B cell (primary cell): ENCODE data around the gene UNC5B. TPM values are rescaled to one million over a fixed set of nuclear protein-coding genes. Genes with fewer than 3 reads are reported as not detected.

Source experiments
- ATAC-seq: fragments of 200-7000 bp; cut with Tn5 transposase; one replicate; pipeline ENCODE4 v1.10.0; 2021; ENCODE audit warnings: low read depth, mild to moderate bottlenecking, moderate number of reproducible peaks, moderate library complexity
- CTCF ChIA-PET: fragments of 350-600 bp; sonication (Branson Sonifier 250); formaldehyde crosslinking; loops from one replicate; lab custom pipeline; 2021; ENCODE audit warnings: antibody characterized with exemption, inconsistent platforms; lab: Charles Lee
- POLR2A ChIA-PET: fragments of 350-600 bp; sonication (Branson Sonifier 250); formaldehyde crosslinking; loops from one replicate; lab custom pipeline; 2021; ENCODE audit warnings: antibody characterized with exemption; lab: Charles Lee
- DNase-seq: peaks from one replicate; pipeline ENCODE4 v3.0.0; 2013
- H2AFZ ChIP-seq: 2 replicates; pipeline ENCODE4 v1.6.1; 2012; ENCODE audit warnings: mild to moderate bottlenecking, low read depth, low read length; ENCODE audit not compliant: insufficient read depth, poor library complexity, severe bottlenecking
- H3K27ac ChIP-seq, 2 donors: 1 replicate in 1 of 2; 2 replicates in 1 of 2; pipeline ENCODE4 v1.5.1; 2012 to 2013; ENCODE audit warnings: low read length in 2 of 2, mild to moderate bottlenecking in 2 of 2, moderate library complexity in 1 of 2
- H3K27me3 ChIP-seq, 4 experiments: fragments of 200-600 bp in 1 of 4; sonication (generic) in 1 of 4; replicated peaks in 1 of 4; 1 replicate in 2 of 4; 2 replicates in 2 of 4; pipeline versions ENCODE4 v1.6.1 to v1.7.0; 2013 to 2016; ENCODE audit warnings: low read length in 3 of 4, mild to moderate bottlenecking in 2 of 4, mixed read lengths in 1 of 4, moderate library complexity in 1 of 4; ENCODE audit not compliant: insufficient read depth in 4 of 4, control insufficient read depth in 3 of 4; ENCODE audit errors: control extremely low read depth in 1 of 4
- H3K36me3 ChIP-seq, 2 experiments: replicated peaks in 1 of 2; 1 replicate in 1 of 2; 2 replicates in 1 of 2; pipeline versions ENCODE4 v1.6.1 to v1.7.1; 2013; ENCODE audit warnings: low read length in 1 of 2; ENCODE audit not compliant: insufficient read depth in 2 of 2, control insufficient read depth in 1 of 2; ENCODE audit errors: control extremely low read depth in 1 of 2, extremely low read depth in 1 of 2
- H3K4me1 ChIP-seq, 2 donors: fragments of 200-600 bp in 1 of 2; sonication (generic) in 1 of 2; 1 replicate in 1 of 2; 2 replicates in 1 of 2; pipeline versions ENCODE4 v1.5.1 to v1.6.1; 2013 to 2017; ENCODE audit warnings: low read length in 2 of 2; ENCODE audit not compliant: control insufficient read depth in 2 of 2, insufficient read depth in 2 of 2
- H3K4me2 ChIP-seq: replicated peaks from 2 replicates; pipeline ENCODE3; 2012; ENCODE audit warnings: mild to moderate bottlenecking, low read depth, low read length; ENCODE audit not compliant: poor library complexity, severe bottlenecking
- H3K4me3 ChIP-seq, 5 experiments: fragments of 200-600 bp in 1 of 5; sonication (generic) in 1 of 5; 1 replicate in 3 of 5; 2 replicates in 2 of 5; pipeline versions ENCODE4 v1.5.1 to v1.7.0; 2011 to 2016; ENCODE audit warnings: low read length in 4 of 5, mild to moderate bottlenecking in 4 of 5, low read depth in 2 of 5, control low read depth in 1 of 5, moderate library complexity in 1 of 5; ENCODE audit not compliant: insufficient read depth in 1 of 5; ENCODE audit errors: control extremely low read depth in 1 of 5, extremely low read depth in 1 of 5
- H3K79me2 ChIP-seq: fragments of 200-600 bp; sonication (generic); one replicate; pipeline ENCODE4 v1.6.0; 2016; ENCODE audit warnings: low read length; ENCODE audit not compliant: control insufficient read depth, insufficient read depth
- H3K9ac ChIP-seq: fragments of 200-600 bp; sonication (generic); 2 replicates; pipeline ENCODE4 v1.6.1; 2017; ENCODE audit warnings: mild to moderate bottlenecking, low read length, moderate library complexity
- H3K9me3 ChIP-seq, 3 donors: one replicate each; pipeline versions ENCODE4 v1.6.1 to v1.7.1; 2013; ENCODE audit warnings: low read length in 2 of 3; ENCODE audit not compliant: control insufficient read depth in 2 of 3, insufficient read depth in 1 of 3; ENCODE audit errors: control extremely low read depth in 1 of 3
- H4K20me1 ChIP-seq: 2 replicates; pipeline ENCODE4 v1.6.0; 2012; ENCODE audit warnings: mild to moderate bottlenecking, low read length; ENCODE audit not compliant: insufficient read depth, control insufficient read depth, poor library complexity, severe bottlenecking
- H3K27ac Mint-ChIP-seq: one replicate; pipeline ENCODE4 v1.8.0; 2021; ENCODE audit warnings: mixed read lengths
- H3K27me3 Mint-ChIP-seq: one replicate; pipeline ENCODE4 v1.8.0; 2021; ENCODE audit warnings: mixed read lengths
- H3K4me1 Mint-ChIP-seq: one replicate; pipeline ENCODE4 v1.8.0; 2021; ENCODE audit warnings: mixed read lengths
- H3K4me3 Mint-ChIP-seq: one replicate; pipeline ENCODE4 v1.8.0; 2021; ENCODE audit warnings: mixed read lengths
- H3K9me3 Mint-ChIP-seq: one replicate; pipeline ENCODE4 v1.8.0; 2022; ENCODE audit warnings: mixed read lengths; ENCODE audit not compliant: insufficient read depth
- EZH2 ChIP-seq: IDR thresholded peaks from 2 replicates; pipeline ENCODE4 v1.6.1; 2012; ENCODE audit warnings: borderline replicate concordance, low read depth, mild to moderate bottlenecking, moderate library complexity, low read length; ENCODE audit not compliant: insufficient read depth, poor library complexity, severe bottlenecking
- WGBS: methylation state at CpG from one replicate; pipeline ENCODE4 v1.1.5; 2013; ENCODE audit warnings: missing lambda C conversion rate; ENCODE audit not compliant: insufficient coverage; 5-methylcytosine and 5-hydroxymethylcytosine counted together
- intact Hi-C: fragments of 100-400 bp; cut with micrococcal nuclease; formaldehyde crosslinking; loops from one replicate; pipeline ENCODE4 v1.10.0; 2022
- polyA plus RNA-seq: library from polyadenylated mRNA; depleted of rRNA; stranded (reverse); fragments of >200 nt; gene quantifications from 2 replicates; pipeline ENCODE4 v1.2.3, GENCODE V29; 2012
- total RNA-seq, 2 donors: library from RNA; stranded (reverse); fragments of 120-200 nt in 1 of 2; gene quantifications; 1 replicate in 1 of 2; 2 replicates in 1 of 2; pipeline versions ENCODE4 v1.2.3 to v1.2.4, GENCODE V29; 2013 to 2022
- TF ChIP-seq, protein P1 (sequence below): fragments of 200-600 bp; IDR thresholded peaks from one replicate; pipeline ENCODE4 v1.8.0; 2022; ENCODE audit warnings: antibody characterized with exemption, mild to moderate bottlenecking

The UNC5B gene
- total and polyA plus RNA-seq, 2 donors (not counting 1 experiment from before 2014, with no cell fraction given) = not detected

DNA sequence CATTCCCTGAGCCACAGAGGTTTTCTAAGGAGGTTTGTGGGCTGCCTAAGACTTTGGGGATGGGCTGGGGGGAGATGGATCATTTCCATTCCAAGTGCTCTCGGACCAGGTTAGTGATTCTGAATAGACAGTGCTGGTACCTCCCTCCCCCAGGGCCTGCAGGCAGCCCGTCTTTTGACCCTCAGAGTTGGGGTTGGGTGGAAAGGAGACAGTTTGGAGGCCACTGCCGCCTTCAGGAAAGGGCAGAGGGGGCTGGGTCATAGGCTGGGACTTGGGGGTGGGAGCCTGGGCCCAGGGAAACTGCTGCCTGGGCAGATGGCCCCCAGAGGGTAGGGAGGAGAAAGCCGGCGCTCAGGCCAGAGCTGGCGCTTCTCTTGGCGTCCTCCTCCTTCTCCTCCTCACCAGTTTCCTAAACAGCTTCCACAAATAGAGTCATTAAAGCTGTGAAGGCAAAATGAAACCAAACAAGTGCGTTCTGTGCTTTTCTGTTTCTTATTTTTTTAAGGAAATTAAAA is 4.4 kb downstream of the UNC5B start:
- H3K9ac ChIP-seq = peak overlapping the region; percentile 7
- peaks cover 13 to 19% of the 10 kb centered on the region in 2 donors for H3K4me1 ChIP-seq
- no peak overlapping the region for H3K27ac ChIP-seq
- H3K4me1 Mint-ChIP-seq = peaks cover 16% of the 10 kb centered on the region
- no peaks in the 10 kb centered on the region for H3K79me2 ChIP-seq
- no peak for DNase-seq
- no peak for ATAC-seq
- peaks cover 55% of the 10 kb centered on the region for H3K27me3 Mint-ChIP-seq
- intact Hi-C loops = no loop called here
- no peak overlapping the region for H3K27ac Mint-ChIP-seq
- no peaks in the 10 kb centered on the region for H4K20me1 ChIP-seq
- no peaks in the 10 kb centered on the region for H3K9me3 ChIP-seq
- ChIA-PET CTCF (interaction anchor here (0.6 to 1.4 kb wide), 2 partner anchors 9 to 10 kb away, joined by 3 to 4 read pairs; no protein-coding TSS in a partner anchor), POLR2A (no interaction called here)
- WGBS = 74% methylated on average over 3 of the region's 8 CpGs
- TF ChIP-seq, protein P1, sequence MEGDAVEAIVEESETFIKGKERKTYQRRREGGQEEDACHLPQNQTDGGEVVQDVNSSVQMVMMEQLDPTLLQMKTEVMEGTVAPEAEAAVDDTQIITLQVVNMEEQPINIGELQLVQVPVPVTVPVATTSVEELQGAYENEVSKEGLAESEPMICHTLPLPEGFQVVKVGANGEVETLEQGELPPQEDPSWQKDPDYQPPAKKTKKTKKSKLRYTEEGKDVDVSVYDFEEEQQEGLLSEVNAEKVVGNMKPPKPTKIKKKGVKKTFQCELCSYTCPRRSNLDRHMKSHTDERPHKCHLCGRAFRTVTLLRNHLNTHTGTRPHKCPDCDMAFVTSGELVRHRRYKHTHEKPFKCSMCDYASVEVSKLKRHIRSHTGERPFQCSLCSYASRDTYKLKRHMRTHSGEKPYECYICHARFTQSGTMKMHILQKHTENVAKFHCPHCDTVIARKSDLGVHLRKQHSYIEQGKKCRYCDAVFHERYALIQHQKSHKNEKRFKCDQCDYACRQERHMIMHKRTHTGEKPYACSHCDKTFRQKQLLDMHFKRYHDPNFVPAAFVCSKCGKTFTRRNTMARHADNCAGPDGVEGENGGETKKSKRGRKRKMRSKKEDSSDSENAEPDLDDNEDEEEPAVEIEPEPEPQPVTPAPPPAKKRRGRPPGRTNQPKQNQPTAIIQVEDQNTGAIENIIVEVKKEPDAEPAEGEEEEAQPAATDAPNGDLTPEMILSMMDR = no peak
- TF ChIP-seq EZH2 = no peak
- peak overlapping the region in 2 of 5 experiments; percentile 15 to 41 for H3K4me3 ChIP-seq
- H3K36me3 ChIP-seq = no peaks in the 10 kb centered on the region
- peak overlapping the region; percentile 42 for H2AFZ ChIP-seq
- H3K9me3 Mint-ChIP-seq = no peaks in the 10 kb centered on the region
- H3K4me3 Mint-ChIP-seq = peak overlapping the region; percentile 23
- H3K27me3 ChIP-seq = peaks cover 0 to 64% (median 16%) of the 10 kb centered on the region in 4 experiments
- H3K4me2 ChIP-seq = peak overlapping the region; percentile 64

DNA sequence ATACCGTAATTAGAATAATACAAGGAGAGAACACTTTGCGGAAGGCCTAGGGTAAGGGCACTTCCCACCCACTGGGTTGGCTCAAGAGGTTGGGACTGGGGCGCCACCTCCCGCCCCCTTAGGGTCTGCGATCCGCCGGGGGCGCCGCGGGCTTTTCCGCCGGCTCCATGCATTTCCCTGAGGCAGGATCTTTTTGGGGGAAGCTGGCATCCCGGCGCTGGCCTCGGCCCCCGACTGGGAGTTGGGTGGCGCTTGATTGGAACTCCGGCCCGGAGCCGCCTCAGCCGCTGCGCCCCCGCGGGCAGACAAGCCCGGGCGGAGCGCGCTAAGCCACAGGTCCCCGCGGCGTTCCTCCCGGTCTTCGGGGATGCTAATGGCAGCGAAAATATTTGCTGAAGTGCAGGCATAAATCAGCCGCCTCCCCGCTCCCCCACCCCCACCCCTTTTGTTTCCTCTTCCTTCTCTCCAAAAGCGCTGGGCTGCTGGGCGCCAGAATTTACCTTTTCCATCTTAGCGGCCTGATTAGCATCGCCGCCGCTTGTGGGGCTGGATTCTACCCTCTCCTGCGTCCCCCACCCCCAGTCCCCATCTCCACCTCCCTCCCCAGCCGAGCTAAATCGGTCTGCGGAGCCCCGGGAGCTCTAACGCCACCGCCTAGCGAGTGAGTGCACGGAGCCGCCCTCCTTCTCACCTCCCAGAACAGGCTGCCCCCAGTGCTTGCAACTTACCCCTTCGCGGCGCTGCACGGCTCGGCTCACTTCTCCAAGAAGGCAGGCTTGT is 5.1 kb downstream of the UNC5B start:
- Histone ChIP-seq H3K27me3 (peaks cover 0 to 64% (median 14%) of the 10 kb centered on the region in 4 experiments), H3K79me2 (no peaks in the 10 kb centered on the region), H2AFZ (peak overlapping the region; percentile 42), H3K4me2 (peak overlapping the region; percentile 64), H3K9ac (peak overlapping the region; percentile 7), H3K4me3 (peak overlapping the region in 2 of 5 experiments; percentile 15 to 41), H3K9me3 (no peaks in the 10 kb centered on the region), H4K20me1 (no peaks in the 10 kb centered on the region), H3K4me1 (peaks cover 13 to 16% of the 10 kb centered on the region in 2 donors), H3K36me3 (no peaks in the 10 kb centered on the region), H3K27ac (no peak overlapping the region)
- H3K4me3 Mint-ChIP-seq = peak overlapping the region; percentile 53
- H3K9me3 Mint-ChIP-seq = no peaks in the 10 kb centered on the region
- 2% methylated on average over 56 of the region's 57 CpGs for WGBS
- DNase-seq = no peak
- no peak for ATAC-seq
- H3K27me3 Mint-ChIP-seq = peaks cover 58% of the 10 kb centered on the region
- POLR2A ChIA-PET = no interaction called here
- intact Hi-C loops = no loop called here
- CTCF ChIA-PET = interaction anchor here (0.6 to 1.4 kb wide), 2 partner anchors 8 to 11 kb away, joined by 3 to 4 read pairs; no protein-coding TSS in a partner anchor
- TF ChIP-seq EZH2 = no peak
- TF ChIP-seq, protein P1 = no peak
- H3K4me1 Mint-ChIP-seq = peaks cover 13% of the 10 kb centered on the region
- no peak overlapping the region for H3K27ac Mint-ChIP-seq
